MM.1S (cell line): ENCODE data around the gene TTC6.

ENCODE experiments used
- CTCF ChIP-seq: fragments of 300-600 bp; sonication (generic); IDR thresholded peaks from 2 replicates; pipeline ENCODE4 v1.5.1; 2016; ENCODE audit warnings: antibody characterized with exemption, low read length, mixed read lengths
- EZH2 ChIP-seq: fragments of 300-600 bp; sonication (generic); optimal IDR thresholded peaks from 2 replicates; pipeline ENCODE3; 2017; ENCODE audit warnings: low read depth, mild to moderate bottlenecking, antibody characterized with exemption, low read length, mixed read lengths
- EZH2phosphoT487 ChIP-seq: fragments of 300-600 bp; sonication (generic); IDR thresholded peaks from 2 replicates; pipeline ENCODE4 v1.6.1; 2018; ENCODE audit warnings: antibody characterized with exemption, low read length

- TF ChIP-seq EZH2 = no peak
- TF ChIP-seq CTCF = no peak
- TF ChIP-seq EZH2phosphoT487 = no peak
Observed at GRCh38 chr14:37615582-37616289, 20.3 kb downstream of the TTC6 start.
